Dendritic cell treated with granulocyte-macrophage colony-stimulating factor and Interleukin-4, amounts not matched to agents 40 ng/mL and 50 ng/mL, for 4 days (primary cell): ENCODE data around the gene STARD5.
A peak's percentile ranks its signal among the peaks of the same experiment; 100 is the strongest.

Experiments used
- H3K27ac Mint-ChIP-seq: one replicate; pipeline ENCODE4 v1.8.0; 2022; ENCODE audit warnings: mild to moderate bottlenecking, mixed read lengths
- H3K27me3 Mint-ChIP-seq: one replicate; pipeline ENCODE4 v1.8.0; 2022; ENCODE audit warnings: mild to moderate bottlenecking, mixed read lengths
- H3K36me3 Mint-ChIP-seq: one replicate; pipeline ENCODE4 v1.8.0; 2022; ENCODE audit warnings: low read depth, mixed read lengths
- H3K4me1 Mint-ChIP-seq: one replicate; pipeline ENCODE4 v1.8.0; 2022; ENCODE audit warnings: low read depth, mixed read lengths
- H3K4me3 Mint-ChIP-seq: one replicate; pipeline ENCODE4 v1.8.0; 2022; ENCODE audit warnings: mild to moderate bottlenecking, moderate library complexity, mixed read lengths
- H3K9me3 Mint-ChIP-seq: one replicate; pipeline ENCODE4 v1.8.0; 2022; ENCODE audit warnings: mixed read lengths
- intact Hi-C: fragments of 100-400 bp; cut with micrococcal nuclease; formaldehyde crosslinking; loops from one replicate; pipeline ENCODE4 v1.15.0; 2022

STARD5 gene

DNA sequence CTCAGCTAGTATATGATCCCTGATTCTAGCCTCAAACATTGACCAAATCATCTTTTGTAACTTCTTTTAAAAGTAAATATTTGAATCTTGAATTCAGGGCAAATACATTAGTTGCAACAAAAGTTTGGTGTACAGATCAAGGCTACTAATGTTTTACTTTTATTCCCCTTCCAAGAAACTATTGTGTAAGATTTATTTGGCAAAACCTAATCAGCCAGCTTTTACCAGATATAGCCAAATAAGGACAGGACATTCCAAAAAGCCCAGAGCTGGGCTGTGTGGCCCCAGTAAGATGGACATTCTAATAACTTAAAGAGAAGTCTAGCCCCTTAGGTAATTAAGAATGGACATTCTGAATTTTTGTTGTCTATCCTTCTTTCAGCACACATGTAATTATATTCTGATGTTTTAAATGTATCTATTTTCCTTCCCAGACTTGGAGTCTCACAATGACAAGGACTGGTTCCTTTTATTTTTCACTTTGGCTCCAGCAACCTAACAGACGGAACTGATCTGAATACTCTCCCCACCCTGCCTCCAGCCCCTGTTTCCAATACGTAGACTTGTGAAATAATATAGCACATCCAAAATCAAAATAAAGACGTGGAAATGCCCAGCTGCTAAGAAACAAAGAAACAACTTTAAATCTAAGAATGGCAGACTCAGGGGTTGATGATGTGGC lies 48.1 kb downstream of the STARD5 start:
- Mint-ChIP-seq H3K4me1 (peaks cover 10% of the 10 kb centered on the region), H3K36me3 (peaks cover 7% of the 10 kb centered on the region), H3K4me3 (no peak overlapping the region), H3K27ac (no peak overlapping the region), H3K27me3 (peaks cover 4% of the 10 kb centered on the region), H3K9me3 (peaks cover 14% of the 10 kb centered on the region)
- intact Hi-C loops, result loop anchor here (5.0 kb wide), 1 partner anchor 36 kb away; no protein-coding TSS in a partner anchor

GRCh38 chr15:81274931-81275707 lies 48.8 kb downstream of the STARD5 start:
- H3K9me3 Mint-ChIP-seq, result peaks cover 14% of the 10 kb centered on the region
- H3K4me3 Mint-ChIP-seq, result no peak overlapping the region
- H3K27me3 Mint-ChIP-seq, result peaks cover 4% of the 10 kb centered on the region
- intact Hi-C loops, result loop anchor here (1.0 to 5.0 kb wide), 2 partner anchors 37 to 126 kb away; no protein-coding TSS in a partner anchor
- H3K27ac Mint-ChIP-seq, result peak overlapping the region; percentile 32
- H3K36me3 Mint-ChIP-seq, result peaks cover 7% of the 10 kb centered on the region
- peaks cover 10% of the 10 kb centered on the region for H3K4me1 Mint-ChIP-seq

- intact Hi-C loops, result loop anchor here (1.0 kb wide), 1 partner anchor 127 kb away; no protein-coding TSS in a partner anchor
- Mint-ChIP-seq H3K27ac (peak overlapping the region; percentile 32), H3K27me3 (peaks cover 4% of the 10 kb centered on the region), H3K36me3 (peaks cover 7% of the 10 kb centered on the region), H3K4me3 (no peak overlapping the region), H3K9me3 (peaks cover 14% of the 10 kb centered on the region), H3K4me1 (peaks cover 14% of the 10 kb centered on the region)
Observed at GRCh38 chr15:81274255-81274654, 49.7 kb downstream of the STARD5 start.

DNA sequence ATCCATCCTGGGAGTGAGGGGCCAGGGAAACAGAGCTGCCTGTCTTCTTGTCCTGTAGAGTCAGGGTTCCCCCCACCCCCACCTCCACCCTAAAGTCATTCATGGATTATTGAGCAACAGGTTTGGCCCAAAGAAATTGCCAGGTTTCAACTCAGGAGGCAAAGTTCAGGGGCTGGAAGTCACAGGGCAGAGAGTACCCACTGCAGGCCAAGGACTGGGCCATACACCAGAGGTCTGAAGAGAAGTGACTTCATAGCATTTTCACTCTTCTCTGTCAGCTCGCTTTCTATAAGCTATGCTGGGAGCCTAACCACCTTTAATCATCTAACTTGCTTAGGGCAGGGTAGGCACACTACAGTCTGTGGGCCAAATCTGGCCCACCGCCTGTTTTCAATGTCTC lies 50.1 kb downstream of the STARD5 start:
- Mint-ChIP-seq H3K9me3 (peaks cover 14% of the 10 kb centered on the region), H3K27ac (no peak overlapping the region), H3K4me1 (peaks cover 18% of the 10 kb centered on the region), H3K27me3 (peaks cover 4% of the 10 kb centered on the region), H3K4me3 (no peak overlapping the region), H3K36me3 (peaks cover 7% of the 10 kb centered on the region)
- intact Hi-C loops, result loop anchor here (1.0 kb wide), 1 partner anchor 127 kb away; no protein-coding TSS in a partner anchor

DNA sequence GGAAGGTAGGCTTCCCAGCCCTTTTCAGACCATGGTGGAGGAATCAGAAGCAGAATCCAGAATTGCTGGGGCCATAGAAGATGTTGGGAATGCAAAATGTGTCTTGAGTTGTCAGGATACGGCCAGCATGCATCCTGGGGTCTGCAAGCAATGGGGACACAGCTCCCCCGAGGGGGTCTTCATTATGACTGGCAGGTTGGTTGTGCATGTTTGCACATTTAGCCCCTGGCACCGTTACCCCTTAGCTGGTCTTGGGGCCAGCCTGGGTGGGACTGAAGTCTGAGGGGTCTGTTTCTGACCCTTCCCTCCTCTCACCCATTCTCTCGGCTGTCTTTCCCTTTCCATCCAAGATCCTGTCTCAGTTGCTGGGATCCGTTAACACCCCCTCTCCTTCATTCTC lies 50.7 kb downstream of the STARD5 start:
- intact Hi-C loops, result no loop called here
- Mint-ChIP-seq H3K4me1 (peaks cover 20% of the 10 kb centered on the region), H3K4me3 (no peak overlapping the region), H3K9me3 (peaks cover 14% of the 10 kb centered on the region), H3K27ac (no peak overlapping the region), H3K36me3 (peaks cover 7% of the 10 kb centered on the region), H3K27me3 (peaks cover 4% of the 10 kb centered on the region)

GRCh38 chr15:81271761-81272644 lies 51.9 kb downstream of the STARD5 start:
- H3K27ac Mint-ChIP-seq, result peak overlapping the region; percentile 50
- H3K27me3 Mint-ChIP-seq, result peaks cover 7% of the 10 kb centered on the region
- peaks cover 20% of the 10 kb centered on the region for H3K4me1 Mint-ChIP-seq
- intact Hi-C loops, result no loop called here
- H3K36me3 Mint-ChIP-seq, result peaks cover 4% of the 10 kb centered on the region
- no peak overlapping the region for H3K4me3 Mint-ChIP-seq
- H3K9me3 Mint-ChIP-seq, result peaks cover 5% of the 10 kb centered on the region

GRCh38 chr15:81270781-81271491 lies 53.0 kb downstream of the STARD5 start:
- Mint-ChIP-seq H3K36me3 (no peaks in the 10 kb centered on the region), H3K4me3 (no peak overlapping the region), H3K4me1 (peaks cover 29% of the 10 kb centered on the region), H3K27me3 (peaks cover 10% of the 10 kb centered on the region), H3K9me3 (no peaks in the 10 kb centered on the region), H3K27ac (peak overlapping the region; percentile 50)
- intact Hi-C loops, result no loop called here

GRCh38 chr15:81270188-81270587 lies 53.8 kb downstream of the STARD5 start:
- Mint-ChIP-seq H3K9me3 (no peaks in the 10 kb centered on the region), H3K4me3 (no peak overlapping the region), H3K27me3 (peaks cover 16% of the 10 kb centered on the region), H3K4me1 (peaks cover 34% of the 10 kb centered on the region), H3K36me3 (no peaks in the 10 kb centered on the region), H3K27ac (no peak overlapping the region)
- intact Hi-C loops, result no loop called here

DNA sequence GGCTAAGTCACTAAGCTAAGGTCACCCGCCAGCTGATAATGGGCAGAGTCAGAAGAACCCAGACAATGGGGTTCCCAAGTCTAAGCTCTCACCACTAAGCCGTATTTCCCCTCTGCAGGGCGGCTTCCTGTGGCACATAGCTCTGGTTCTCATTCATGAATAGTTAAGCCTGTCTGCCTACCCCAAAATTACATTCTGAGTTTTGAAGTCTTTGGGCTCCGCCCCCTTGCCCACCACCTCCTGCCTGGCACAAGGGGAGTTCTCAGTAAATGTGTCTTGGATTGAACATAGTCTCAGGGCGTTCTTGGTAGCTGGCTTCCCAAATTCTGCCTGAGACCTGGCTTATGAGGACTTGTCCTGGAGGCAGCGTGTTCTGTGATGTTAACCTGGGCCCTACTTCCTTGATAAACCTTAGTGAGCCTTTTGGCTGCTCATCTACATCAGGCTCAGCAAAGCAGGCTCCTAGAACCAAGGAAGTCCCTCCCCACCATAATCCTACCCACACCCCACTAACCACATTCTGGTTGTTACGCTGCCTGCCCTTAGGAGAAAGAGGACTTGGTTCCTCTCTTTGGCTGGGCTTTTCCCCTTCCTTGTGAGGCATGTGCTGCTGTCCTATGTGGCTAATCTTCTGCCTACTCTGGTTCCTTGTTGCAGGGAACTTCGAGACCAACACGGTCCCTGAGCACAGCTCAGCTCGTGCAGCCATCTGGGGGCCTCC lies 54.9 kb downstream of the STARD5 start:
- Mint-ChIP-seq H3K9me3 (no peaks in the 10 kb centered on the region), H3K27me3 (peaks cover 26% of the 10 kb centered on the region), H3K36me3 (no peaks in the 10 kb centered on the region), H3K4me3 (no peak overlapping the region), H3K4me1 (peaks cover 31% of the 10 kb centered on the region), H3K27ac (peak overlapping the region; percentile 64)
- intact Hi-C loops, result loop anchor here (1.0 to 10.0 kb wide), 3 partner anchors 131 to 814 kb away; partner anchors contain the start of gene TLNRD1

- H3K27me3 Mint-ChIP-seq, result peaks cover 29% of the 10 kb centered on the region
- H3K27ac Mint-ChIP-seq, result no peak overlapping the region
- intact Hi-C loops, result loop anchor here (5.0 to 10.0 kb wide), 2 partner anchors 266 to 814 kb away; partner anchors contain the start of gene TLNRD1
- H3K4me3 Mint-ChIP-seq, result no peak overlapping the region
- no peaks in the 10 kb centered on the region for H3K36me3 Mint-ChIP-seq
- H3K9me3 Mint-ChIP-seq, result no peaks in the 10 kb centered on the region
- H3K4me1 Mint-ChIP-seq, result peaks cover 31% of the 10 kb centered on the region
Observed at GRCh38 chr15:81268340-81268739, 55.6 kb downstream of the STARD5 start.

GRCh38 chr15:81265944-81266775 lies 57.8 kb downstream of the STARD5 start:
- no peak overlapping the region for H3K27ac Mint-ChIP-seq
- intact Hi-C loops, result loop anchor here (1.0 to 10.0 kb wide), 5 partner anchors 111 to 811 kb away; partner anchors contain the start of gene TLNRD1
- no peak overlapping the region for H3K4me3 Mint-ChIP-seq

More at GRCh38 chr15:81265944-81266775, 57.8 kb downstream of the STARD5 start:
- peaks cover 25% of the 10 kb centered on the region for H3K27me3 Mint-ChIP-seq
- H3K4me1 Mint-ChIP-seq, result peaks cover 31% of the 10 kb centered on the region
- no peaks in the 10 kb centered on the region for H3K36me3 Mint-ChIP-seq
- H3K9me3 Mint-ChIP-seq, result no peaks in the 10 kb centered on the region
